AG10803 (cell line): ENCODE measurements around the gene NKX2-3.

Experiments used
- DNase-seq: peaks from one replicate; pipeline ENCODE4 v3.0.0; 2010; ENCODE audit warnings: low read depth
- H3K4me3 ChIP-seq: 2 replicates; pipeline ENCODE4 v1.5.1; 2011; ENCODE audit warnings: mild to moderate bottlenecking, low read length, control low read depth
- CTCF ChIP-seq: conservative IDR thresholded peaks from 2 replicates; pipeline ENCODE4 v1.5.1; 2011; ENCODE audit warnings: mild to moderate bottlenecking, low read length, control low read depth, inconsistent platforms

NKX2-3 gene

GRCh38 chr10:99540657-99541531 lies 8.2 kb downstream of the NKX2-3 start:
- H3K4me3 ChIP-seq: no peak overlapping the region
- DNase-seq: no peak
- no peak for TF ChIP-seq CTCF

GRCh38 chr10:99544322-99544721 lies 11.6 kb downstream of the NKX2-3 start:
- DNase-seq: no peak
- TF ChIP-seq CTCF: no peak
- H3K4me3 ChIP-seq: no peak overlapping the region

GRCh38 chr10:99548041-99548530 lies 15.3 kb downstream of the NKX2-3 start:
- peak; percentile 37 for TF ChIP-seq CTCF
- H3K4me3 ChIP-seq: no peak overlapping the region
- peak; percentile 11 for DNase-seq

GRCh38 chr10:99551158-99551557 lies 18.4 kb downstream of the NKX2-3 start:
- no peak for TF ChIP-seq CTCF
- peak; percentile 74 for DNase-seq
- H3K4me3 ChIP-seq: no peak overlapping the region

- TF ChIP-seq CTCF: no peak
- no peak overlapping the region for H3K4me3 ChIP-seq
- no peak for DNase-seq
Measured at GRCh38 chr10:99551616-99552015, 18.9 kb downstream of the NKX2-3 start.

- no peak overlapping the region for H3K4me3 ChIP-seq
- no peak for TF ChIP-seq CTCF
- no peak for DNase-seq
Measured at GRCh38 chr10:99555371-99555770, 22.6 kb downstream of the NKX2-3 start.
